ENCODE data around the gene DYNLRB2. TPM values are rescaled to one million over a fixed set of nuclear protein-coding genes. Genes with fewer than 3 reads are reported as not detected.

DYNLRB2 gene
- total and polyA plus RNA-seq, 4 donors: 0.58 to 0.92 TPM; not detected in 2

GRCh38 chr16:80591071-80591915 lies 50.5 kb downstream of the DYNLRB2 start:
- H3K36me3 ChIP-seq (ENCODE audit: control insufficient read depth in 4 of 4, insufficient read depth in 3 of 4, low read depth in 1 of 4, low read length in 3 of 4): no peaks in the 10 kb centered on the region
- no peak overlapping the region for H3K27ac ChIP-seq (ENCODE audit: low read depth in 1 of 2, low read length in 2 of 2)
- no peak overlapping the region for H3K4me3 ChIP-seq (ENCODE audit: low read depth in 1 of 3, low read length in 3 of 3)
- H3K9me3 ChIP-seq (ENCODE audit: control insufficient read depth in 4 of 4, low read length in 3 of 4): no peaks in the 10 kb centered on the region
- 83% methylated on average over 7 of the region's 7 CpGs for WGBS
- no peak for DNase-seq (ENCODE audit: low spot score)
- H3K4me1 ChIP-seq (ENCODE audit: control insufficient read depth in 4 of 4, insufficient read depth in 4 of 4, low read length in 3 of 4): no peaks in the 10 kb centered on the region
- H3K9ac ChIP-seq (ENCODE audit: low read depth in 1 of 2, low read length in 2 of 2): no peak overlapping the region
- TF ChIP-seq FOXA2 (IDR thresholded peaks at IDR 0.05) (no peak), NR2F2 (IDR thresholded peaks at IDR 0.05) (no peak), FOXA1 (IDR thresholded peaks at IDR 0.05) (no peak), GABPA (IDR thresholded peaks at IDR 0.05 in 1 of 2, conservative IDR thresholded peaks at IDR 0.05 in 1 of 2) (no peak), HNF4A (conservative IDR thresholded peaks at IDR 0.05) (no peak), YY1 (IDR thresholded peaks at IDR 0.05) (no peak), EGR1 (IDR thresholded peaks at IDR 0.05; ENCODE audit: low read depth in 2 of 2) (no peak), JUND (IDR thresholded peaks at IDR 0.05) (no peak), RAD21 (IDR thresholded peaks at IDR 0.05) (no peak), HNF4G (IDR thresholded peaks at IDR 0.05) (no peak), TAF1 (conservative IDR thresholded peaks at IDR 0.05) (no peak), RXRA (IDR thresholded peaks at IDR 0.05) (no peak), SP1 (IDR thresholded peaks at IDR 0.05) (no peak)
- TF ChIP-seq, protein P1, sequence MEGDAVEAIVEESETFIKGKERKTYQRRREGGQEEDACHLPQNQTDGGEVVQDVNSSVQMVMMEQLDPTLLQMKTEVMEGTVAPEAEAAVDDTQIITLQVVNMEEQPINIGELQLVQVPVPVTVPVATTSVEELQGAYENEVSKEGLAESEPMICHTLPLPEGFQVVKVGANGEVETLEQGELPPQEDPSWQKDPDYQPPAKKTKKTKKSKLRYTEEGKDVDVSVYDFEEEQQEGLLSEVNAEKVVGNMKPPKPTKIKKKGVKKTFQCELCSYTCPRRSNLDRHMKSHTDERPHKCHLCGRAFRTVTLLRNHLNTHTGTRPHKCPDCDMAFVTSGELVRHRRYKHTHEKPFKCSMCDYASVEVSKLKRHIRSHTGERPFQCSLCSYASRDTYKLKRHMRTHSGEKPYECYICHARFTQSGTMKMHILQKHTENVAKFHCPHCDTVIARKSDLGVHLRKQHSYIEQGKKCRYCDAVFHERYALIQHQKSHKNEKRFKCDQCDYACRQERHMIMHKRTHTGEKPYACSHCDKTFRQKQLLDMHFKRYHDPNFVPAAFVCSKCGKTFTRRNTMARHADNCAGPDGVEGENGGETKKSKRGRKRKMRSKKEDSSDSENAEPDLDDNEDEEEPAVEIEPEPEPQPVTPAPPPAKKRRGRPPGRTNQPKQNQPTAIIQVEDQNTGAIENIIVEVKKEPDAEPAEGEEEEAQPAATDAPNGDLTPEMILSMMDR (IDR thresholded peaks at IDR 0.05; ENCODE audit: low read depth, low read length, missing input control): no peak
- TF ChIP-seq, protein P2, sequence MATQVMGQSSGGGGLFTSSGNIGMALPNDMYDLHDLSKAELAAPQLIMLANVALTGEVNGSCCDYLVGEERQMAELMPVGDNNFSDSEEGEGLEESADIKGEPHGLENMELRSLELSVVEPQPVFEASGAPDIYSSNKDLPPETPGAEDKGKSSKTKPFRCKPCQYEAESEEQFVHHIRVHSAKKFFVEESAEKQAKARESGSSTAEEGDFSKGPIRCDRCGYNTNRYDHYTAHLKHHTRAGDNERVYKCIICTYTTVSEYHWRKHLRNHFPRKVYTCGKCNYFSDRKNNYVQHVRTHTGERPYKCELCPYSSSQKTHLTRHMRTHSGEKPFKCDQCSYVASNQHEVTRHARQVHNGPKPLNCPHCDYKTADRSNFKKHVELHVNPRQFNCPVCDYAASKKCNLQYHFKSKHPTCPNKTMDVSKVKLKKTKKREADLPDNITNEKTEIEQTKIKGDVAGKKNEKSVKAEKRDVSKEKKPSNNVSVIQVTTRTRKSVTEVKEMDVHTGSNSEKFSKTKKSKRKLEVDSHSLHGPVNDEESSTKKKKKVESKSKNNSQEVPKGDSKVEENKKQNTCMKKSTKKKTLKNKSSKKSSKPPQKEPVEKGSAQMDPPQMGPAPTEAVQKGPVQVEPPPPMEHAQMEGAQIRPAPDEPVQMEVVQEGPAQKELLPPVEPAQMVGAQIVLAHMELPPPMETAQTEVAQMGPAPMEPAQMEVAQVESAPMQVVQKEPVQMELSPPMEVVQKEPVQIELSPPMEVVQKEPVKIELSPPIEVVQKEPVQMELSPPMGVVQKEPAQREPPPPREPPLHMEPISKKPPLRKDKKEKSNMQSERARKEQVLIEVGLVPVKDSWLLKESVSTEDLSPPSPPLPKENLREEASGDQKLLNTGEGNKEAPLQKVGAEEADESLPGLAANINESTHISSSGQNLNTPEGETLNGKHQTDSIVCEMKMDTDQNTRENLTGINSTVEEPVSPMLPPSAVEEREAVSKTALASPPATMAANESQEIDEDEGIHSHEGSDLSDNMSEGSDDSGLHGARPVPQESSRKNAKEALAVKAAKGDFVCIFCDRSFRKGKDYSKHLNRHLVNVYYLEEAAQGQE (IDR thresholded peaks at IDR 0.05): no peak
- TF ChIP-seq, protein P3, sequence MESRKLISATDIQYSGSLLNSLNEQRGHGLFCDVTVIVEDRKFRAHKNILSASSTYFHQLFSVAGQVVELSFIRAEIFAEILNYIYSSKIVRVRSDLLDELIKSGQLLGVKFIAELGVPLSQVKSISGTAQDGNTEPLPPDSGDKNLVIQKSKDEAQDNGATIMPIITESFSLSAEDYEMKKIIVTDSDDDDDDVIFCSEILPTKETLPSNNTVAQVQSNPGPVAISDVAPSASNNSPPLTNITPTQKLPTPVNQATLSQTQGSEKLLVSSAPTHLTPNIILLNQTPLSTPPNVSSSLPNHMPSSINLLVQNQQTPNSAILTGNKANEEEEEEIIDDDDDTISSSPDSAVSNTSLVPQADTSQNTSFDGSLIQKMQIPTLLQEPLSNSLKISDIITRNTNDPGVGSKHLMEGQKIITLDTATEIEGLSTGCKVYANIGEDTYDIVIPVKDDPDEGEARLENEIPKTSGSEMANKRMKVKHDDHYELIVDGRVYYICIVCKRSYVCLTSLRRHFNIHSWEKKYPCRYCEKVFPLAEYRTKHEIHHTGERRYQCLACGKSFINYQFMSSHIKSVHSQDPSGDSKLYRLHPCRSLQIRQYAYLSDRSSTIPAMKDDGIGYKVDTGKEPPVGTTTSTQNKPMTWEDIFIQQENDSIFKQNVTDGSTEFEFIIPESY (IDR thresholded peaks at IDR 0.05): no peak
- TF ChIP-seq, protein P4, sequence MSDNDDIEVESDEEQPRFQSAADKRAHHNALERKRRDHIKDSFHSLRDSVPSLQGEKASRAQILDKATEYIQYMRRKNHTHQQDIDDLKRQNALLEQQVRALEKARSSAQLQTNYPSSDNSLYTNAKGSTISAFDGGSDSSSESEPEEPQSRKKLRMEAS (IDR thresholded peaks at IDR 0.05): no peak
- TF ChIP-seq, protein P5, sequence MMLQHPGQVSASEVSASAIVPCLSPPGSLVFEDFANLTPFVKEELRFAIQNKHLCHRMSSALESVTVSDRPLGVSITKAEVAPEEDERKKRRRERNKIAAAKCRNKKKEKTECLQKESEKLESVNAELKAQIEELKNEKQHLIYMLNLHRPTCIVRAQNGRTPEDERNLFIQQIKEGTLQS (IDR thresholded peaks at IDR 0.05): no peak
- no peaks in the 10 kb centered on the region for H3K27me3 ChIP-seq (ENCODE audit: control insufficient read depth in 4 of 4, insufficient read depth in 4 of 4, low read length in 3 of 4)
